A673 (cell line): Measurements from ENCODE around the gene MGAT5B. TPM values are rescaled to one million over a fixed set of nuclear protein-coding genes. Genes with fewer than 3 reads are reported as not detected.

ENCODE experiments used
- BruUV-seq: library from RNA; stranded (reverse); fragments of 400-500 nt; replicated peaks from 2 replicates; lab custom pipeline; 2021; lab: Mats Ljungman, UMichigan
- CTCF ChIA-PET: fragments of 300-600 bp; sonication (Branson Sonifier 250); formaldehyde crosslinking; loops from one replicate; lab custom pipeline; 2022; ENCODE audit warnings: antibody characterized with exemption; lab: Charles Lee
- POLR2A ChIA-PET: fragments of 300-600 bp; sonication (Branson Sonifier 250); formaldehyde crosslinking; loops from one replicate; lab custom pipeline; 2022; ENCODE audit warnings: antibody characterized with exemption; ENCODE audit not compliant: low non-redundant PET; lab: Charles Lee
- DNase-seq: peaks from one replicate; pipeline ENCODE4 v3.0.0-alpha.2; 2015; ENCODE audit warnings: low spot score
- H3K27ac ChIP-seq: fragments of 200-600 bp; sonication (generic); 2 replicates; pipeline ENCODE4 v1.5.1; 2016; ENCODE audit warnings: mixed run types, low read depth, mild to moderate bottlenecking, mixed read lengths, antibody characterized with exemption, low read length; ENCODE audit not compliant: poor library complexity, severe bottlenecking
- H3K27me3 ChIP-seq: fragments of 200-600 bp; sonication (generic); replicated peaks from 2 replicates; pipeline ENCODE4 v1.6.1; 2017; ENCODE audit warnings: mixed run types, low read depth, mild to moderate bottlenecking, mixed read lengths, antibody characterized with exemption, low read length; ENCODE audit not compliant: insufficient read depth, poor library complexity
- H3K36me3 ChIP-seq: fragments of 200-600 bp; sonication (generic); 2 replicates; pipeline ENCODE4 v1.6.1; 2016; ENCODE audit warnings: mixed run types, mild to moderate bottlenecking, mixed read lengths, antibody characterized with exemption, low read length; ENCODE audit not compliant: insufficient read depth, poor library complexity, severe bottlenecking
- H3K4me1 ChIP-seq: fragments of 200-600 bp; sonication (generic); 2 replicates; pipeline ENCODE4 v1.6.1; 2017; ENCODE audit warnings: mixed run types, mild to moderate bottlenecking, mixed read lengths, antibody characterized with exemption, low read length; ENCODE audit not compliant: insufficient read depth, poor library complexity, severe bottlenecking
- H3K4me3 ChIP-seq: fragments of 200-600 bp; sonication (generic); 2 replicates; pipeline ENCODE4 v1.5.1; 2016; ENCODE audit warnings: low read depth, mixed run types, mild to moderate bottlenecking, mixed read lengths, low read length; ENCODE audit not compliant: poor library complexity, severe bottlenecking
- H3K9me3 ChIP-seq: fragments of 200-600 bp; sonication (generic); 2 replicates; pipeline ENCODE4 v1.6.1; 2016; ENCODE audit warnings: mixed run types, low read depth, mild to moderate bottlenecking, mixed read lengths, antibody characterized with exemption, low read length; ENCODE audit not compliant: poor library complexity, severe bottlenecking
- EZH2 ChIP-seq: fragments of 200-600 bp; sonication (generic); IDR thresholded peaks from 2 replicates; pipeline ENCODE4 v1.6.1; 2017; ENCODE audit warnings: borderline replicate concordance, low read depth, mild to moderate bottlenecking, mixed read lengths, antibody characterized with exemption, low read length; ENCODE audit not compliant: poor library complexity, severe bottlenecking
- intact Hi-C: fragments of 100-400 bp; cut with micrococcal nuclease; formaldehyde crosslinking; loops from one replicate; pipeline ENCODE4 v1.10.0; 2022; ENCODE audit not compliant: unreplicated experiment
- total RNA-seq: library from RNA; stranded (reverse); gene quantifications from 2 replicates; pipeline ENCODE4 v1.2.3, GENCODE V29; 2021
- TF ChIP-seq, protein P1 (sequence below): fragments of 300-800, 200-600 bp; sonication (generic); conservative IDR thresholded peaks from 2 replicates; pipeline ENCODE4 v1.5.1; 2017; ENCODE audit warnings: low read depth, mild to moderate bottlenecking, antibody characterized with exemption, low read length, moderate library complexity, mixed read lengths

MGAT5B gene
- total RNA-seq, 1 experiment from 2014 or later: 1.1 TPM

DNA sequence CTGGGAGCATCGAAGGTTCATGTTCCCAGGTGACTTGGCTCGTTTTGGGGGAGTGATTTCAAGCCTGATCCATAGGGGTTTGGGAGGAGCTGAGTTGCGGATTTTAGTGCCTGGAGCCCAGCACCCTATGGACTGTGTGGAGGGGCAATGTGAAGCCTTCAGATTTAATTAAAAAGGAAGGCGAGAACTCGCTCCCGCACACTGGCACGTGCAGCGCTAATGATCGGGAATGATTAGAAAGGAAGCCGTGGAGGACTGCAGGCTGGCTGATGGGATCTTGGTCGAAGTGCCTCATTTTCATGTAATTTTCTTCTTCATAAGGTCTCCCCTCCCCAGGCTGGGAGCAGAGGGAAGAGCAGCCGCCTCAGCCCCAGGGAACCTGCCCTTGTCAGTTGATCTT, 12.8 kb downstream of the MGAT5B start:
- ChIA-PET CTCF (no interaction called here), POLR2A (no interaction called here)
- intact Hi-C loops: no loop called here
- Histone ChIP-seq H3K36me3 (no peaks in the 10 kb centered on the region), H3K27me3 (no peaks in the 10 kb centered on the region), H3K27ac (no peak overlapping the region), H3K4me1 (no peaks in the 10 kb centered on the region), H3K9me3 (no peaks in the 10 kb centered on the region), H3K4me3 (no peak overlapping the region)
- BruUV-seq: no TSS peak
- no peak for DNase-seq
- TF ChIP-seq, protein P1, sequence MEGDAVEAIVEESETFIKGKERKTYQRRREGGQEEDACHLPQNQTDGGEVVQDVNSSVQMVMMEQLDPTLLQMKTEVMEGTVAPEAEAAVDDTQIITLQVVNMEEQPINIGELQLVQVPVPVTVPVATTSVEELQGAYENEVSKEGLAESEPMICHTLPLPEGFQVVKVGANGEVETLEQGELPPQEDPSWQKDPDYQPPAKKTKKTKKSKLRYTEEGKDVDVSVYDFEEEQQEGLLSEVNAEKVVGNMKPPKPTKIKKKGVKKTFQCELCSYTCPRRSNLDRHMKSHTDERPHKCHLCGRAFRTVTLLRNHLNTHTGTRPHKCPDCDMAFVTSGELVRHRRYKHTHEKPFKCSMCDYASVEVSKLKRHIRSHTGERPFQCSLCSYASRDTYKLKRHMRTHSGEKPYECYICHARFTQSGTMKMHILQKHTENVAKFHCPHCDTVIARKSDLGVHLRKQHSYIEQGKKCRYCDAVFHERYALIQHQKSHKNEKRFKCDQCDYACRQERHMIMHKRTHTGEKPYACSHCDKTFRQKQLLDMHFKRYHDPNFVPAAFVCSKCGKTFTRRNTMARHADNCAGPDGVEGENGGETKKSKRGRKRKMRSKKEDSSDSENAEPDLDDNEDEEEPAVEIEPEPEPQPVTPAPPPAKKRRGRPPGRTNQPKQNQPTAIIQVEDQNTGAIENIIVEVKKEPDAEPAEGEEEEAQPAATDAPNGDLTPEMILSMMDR: no peak
- no peak for TF ChIP-seq EZH2

DNA sequence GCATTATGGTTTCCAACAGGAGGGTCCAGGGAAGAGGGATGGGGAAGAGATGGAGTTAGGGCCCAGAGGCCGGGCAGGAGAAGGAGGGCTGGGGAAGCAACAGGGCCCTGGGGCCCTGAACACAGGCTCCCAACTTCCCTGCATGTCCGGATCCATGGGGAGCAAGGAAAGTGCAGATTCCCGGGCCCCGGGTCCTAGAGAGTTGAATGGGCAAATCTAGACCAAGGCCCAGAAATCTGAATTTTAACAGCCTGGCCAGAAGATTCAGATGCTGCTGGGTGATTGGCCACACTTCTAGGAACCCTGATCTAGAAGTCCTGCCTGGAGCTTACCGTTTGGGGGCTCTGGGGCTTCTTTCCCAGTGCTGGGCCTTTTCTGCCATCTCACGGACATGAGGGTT, 13.2 kb downstream of the MGAT5B start:
- Histone ChIP-seq H3K4me1 (no peaks in the 10 kb centered on the region), H3K36me3 (no peaks in the 10 kb centered on the region), H3K27ac (no peak overlapping the region), H3K27me3 (no peaks in the 10 kb centered on the region), H3K9me3 (no peaks in the 10 kb centered on the region), H3K4me3 (no peak overlapping the region)
- ChIA-PET POLR2A (no interaction called here), CTCF (no interaction called here)
- intact Hi-C loops: no loop called here
- TF ChIP-seq, protein P1: no peak
- no peak for TF ChIP-seq EZH2
- no TSS peak for BruUV-seq
- no peak for DNase-seq

DNA sequence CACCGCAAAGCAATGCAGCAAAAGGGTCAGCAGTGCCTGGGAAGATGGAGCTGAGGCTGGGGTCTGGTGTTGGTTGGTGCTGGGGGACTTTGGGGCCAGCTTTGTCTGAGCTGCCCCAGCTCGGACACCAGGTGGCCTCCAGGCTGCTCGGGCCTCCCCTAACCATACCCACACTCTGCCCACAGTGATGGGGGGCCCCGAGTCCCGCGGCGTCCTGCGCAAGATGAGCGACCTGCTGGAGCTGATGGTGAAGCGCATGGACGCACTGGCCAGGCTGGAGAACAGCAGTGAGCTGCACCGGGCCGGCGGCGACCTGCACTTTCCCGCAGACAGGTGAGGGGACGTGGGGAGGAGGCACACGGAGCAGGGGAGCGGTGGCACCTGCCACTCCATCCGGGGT, 13.8 kb downstream of the MGAT5B start:
- Histone ChIP-seq H3K36me3 (no peaks in the 10 kb centered on the region), H3K4me1 (no peaks in the 10 kb centered on the region), H3K4me3 (no peak overlapping the region), H3K27ac (no peak overlapping the region), H3K9me3 (no peaks in the 10 kb centered on the region), H3K27me3 (no peaks in the 10 kb centered on the region)
- ChIA-PET POLR2A (no interaction called here), CTCF (no interaction called here)
- intact Hi-C loops: no loop called here
- TF ChIP-seq EZH2: no peak
- TF ChIP-seq, protein P1: no peak
- BruUV-seq: no TSS peak
- no peak for DNase-seq
